Thymus (tissue), 11 donors: Measurements from ENCODE around the gene UBE2I. TPM values are rescaled to one million over a fixed set of nuclear protein-coding genes. Genes with fewer than 3 reads are reported as not detected.

Experiments used
- DNase-seq, 9 donors: peaks; one replicate each; pipeline ENCODE4 v3.0.0-alpha.2; 2013; ENCODE audit warnings: low spot score in 9 of 9, low read depth in 6 of 9, missing footprints in 1 of 9
- H3K27ac ChIP-seq, 2 donors: one replicate each; pipeline ENCODE4 v1.5.1; 2013; ENCODE audit warnings: control low read depth in 1 of 2, low read depth in 1 of 2, low read length in 1 of 2, mild to moderate bottlenecking in 1 of 2, moderate library complexity in 1 of 2
- H3K27me3 ChIP-seq, 2 donors: one replicate each; pipeline ENCODE4 v1.5.1; 2013; ENCODE audit warnings: low read length in 1 of 2; ENCODE audit not compliant: control insufficient read depth in 2 of 2, insufficient read depth in 1 of 2
- H3K36me3 ChIP-seq, 2 donors: one replicate each; pipeline ENCODE4 v1.5.1; 2013; ENCODE audit warnings: low read length in 1 of 2, mild to moderate bottlenecking in 1 of 2, moderate library complexity in 1 of 2; ENCODE audit not compliant: control insufficient read depth in 2 of 2, insufficient read depth in 2 of 2
- H3K4me1 ChIP-seq, 2 donors: one replicate each; pipeline ENCODE4 v1.5.1; 2013; ENCODE audit warnings: low read length in 2 of 2; ENCODE audit not compliant: control insufficient read depth in 2 of 2, insufficient read depth in 2 of 2
- H3K4me3 ChIP-seq, 2 donors: one replicate each; pipeline ENCODE4 v1.5.1; 2013; ENCODE audit warnings: low read length in 2 of 2, control low read depth in 1 of 2, mild to moderate bottlenecking in 1 of 2
- H3K9me3 ChIP-seq, 2 donors: one replicate each; pipeline ENCODE4 v1.5.1; 2013; ENCODE audit warnings: low read length in 1 of 2, mild to moderate bottlenecking in 1 of 2; ENCODE audit not compliant: control insufficient read depth in 2 of 2, insufficient read depth in 1 of 2
- WGBS: extraction: QIAGEN DNeasy Blood & Tissue Kit; methylation state at CpG from one replicate; pipeline ENCODE4 v1.1.7; 2013; 5-methylcytosine and 5-hydroxymethylcytosine counted together
- polyA plus RNA-seq: library from polyadenylated mRNA; stranded (reverse); fragments of 200-250 nt; gene quantifications from one replicate; pipeline ENCODE4 v1.2.3, GENCODE V29; 2013
- total RNA-seq: library from RNA; stranded (reverse); fragments of 120-200 nt; gene quantifications from one replicate; pipeline ENCODE4 v1.2.4, GENCODE V29; 2013
- donor health status: healthy.

Gene UBE2I
- total and polyA plus RNA-seq, 2 donors, result 58.5 to 105 TPM

- Histone ChIP-seq H3K4me1 (peaks cover 0 to 9% of the 10 kb centered on the region in 2 donors), H3K36me3 (no peaks in the 10 kb centered on the region), H3K9me3 (no peaks in the 10 kb centered on the region), H3K4me3 (no peak overlapping the region), H3K27ac (no peak overlapping the region), H3K27me3 (peaks cover 4 to 24% of the 10 kb centered on the region in 2 donors)
- 94% methylated on average over 15 of the region's 15 CpGs for WGBS
- DNase-seq, result no peak
Measured at GRCh38 chr16:1273816-1274215, 35.6 kb upstream of the UBE2I start.

DNA sequence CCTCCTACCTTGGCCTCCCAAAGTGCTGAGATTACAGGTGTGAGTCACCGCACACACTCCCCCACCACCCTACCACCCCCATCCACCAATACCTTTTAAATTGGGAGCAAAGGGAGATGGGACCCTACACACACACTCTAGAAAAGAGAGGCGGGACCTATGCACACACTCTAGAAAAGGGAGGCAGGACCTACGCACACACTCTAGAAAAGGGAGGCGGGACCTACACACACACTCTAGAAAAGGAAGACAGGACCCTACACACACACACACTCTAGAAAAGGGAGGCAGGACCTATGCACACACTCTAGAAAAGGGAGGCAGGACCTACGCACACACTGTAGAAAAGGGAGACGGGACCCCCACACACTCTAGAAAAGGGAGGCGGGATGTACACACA, 34.7 kb upstream of the UBE2I start:
- peaks cover 0 to 9% of the 10 kb centered on the region in 2 donors for H3K4me1 ChIP-seq
- no peak overlapping the region for H3K27ac ChIP-seq
- 96% methylated on average over 7 of the region's 7 CpGs for WGBS
- DNase-seq, result no peak
- H3K27me3 ChIP-seq, result peaks cover 4 to 33% of the 10 kb centered on the region in 2 donors
- no peaks in the 10 kb centered on the region for H3K36me3 ChIP-seq
- no peak overlapping the region for H3K4me3 ChIP-seq
- no peaks in the 10 kb centered on the region for H3K9me3 ChIP-seq

GRCh38 chr16:1275791-1276579, 33.5 kb upstream of the UBE2I start:
- Histone ChIP-seq H3K9me3 (no peaks in the 10 kb centered on the region), H3K27ac (no peak overlapping the region), H3K4me3 (no peak overlapping the region), H3K4me1 (peaks cover 0 to 9% of the 10 kb centered on the region in 2 donors), H3K27me3 (peaks cover 4 to 34% of the 10 kb centered on the region in 2 donors), H3K36me3 (no peaks in the 10 kb centered on the region)
- 84% methylated on average over 30 of the region's 30 CpGs for WGBS
- DNase-seq, result no peak

- Histone ChIP-seq H3K9me3 (no peaks in the 10 kb centered on the region), H3K36me3 (no peaks in the 10 kb centered on the region), H3K4me3 (no peak overlapping the region), H3K27ac (no peak overlapping the region), H3K4me1 (peaks cover 0 to 9% of the 10 kb centered on the region in 2 donors), H3K27me3 (peaks cover 4 to 34% of the 10 kb centered on the region in 2 donors)
- WGBS, result 88% methylated on average over 14 of the region's 14 CpGs
- DNase-seq, result no peak
Measured at GRCh38 chr16:1276580-1276878, 32.9 kb upstream of the UBE2I start.

DNA sequence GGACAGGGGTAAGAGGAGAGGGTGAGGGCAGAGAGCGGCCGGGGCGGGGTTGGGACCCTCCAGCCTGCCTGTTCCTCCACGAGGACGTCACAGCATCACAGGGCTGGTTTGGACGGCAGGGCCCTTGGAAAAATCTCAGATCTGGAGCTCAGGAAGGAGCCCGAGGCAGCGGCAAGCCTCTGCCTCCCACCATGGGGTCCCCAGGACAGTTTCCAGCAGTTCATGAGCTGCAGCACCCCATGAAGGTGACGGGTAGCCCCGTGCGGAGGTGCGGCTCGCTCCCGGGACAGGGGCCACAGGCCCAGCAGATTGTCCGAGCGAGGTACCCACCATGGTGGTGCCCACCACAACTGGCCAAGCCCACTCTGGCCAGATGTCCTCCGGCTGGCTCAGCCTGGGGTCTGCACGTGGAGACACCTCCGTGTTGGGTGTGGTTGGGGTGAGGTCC, 32.3 kb upstream of the UBE2I start:
- no peak for DNase-seq
- Histone ChIP-seq H3K27ac (no peak overlapping the region), H3K4me1 (peaks cover 0 to 5% of the 10 kb centered on the region in 2 donors), H3K9me3 (no peaks in the 10 kb centered on the region), H3K36me3 (no peaks in the 10 kb centered on the region), H3K27me3 (peaks cover 4 to 35% of the 10 kb centered on the region in 2 donors), H3K4me3 (no peak overlapping the region)
- WGBS, result 83% methylated on average over 19 of the region's 19 CpGs

DNA sequence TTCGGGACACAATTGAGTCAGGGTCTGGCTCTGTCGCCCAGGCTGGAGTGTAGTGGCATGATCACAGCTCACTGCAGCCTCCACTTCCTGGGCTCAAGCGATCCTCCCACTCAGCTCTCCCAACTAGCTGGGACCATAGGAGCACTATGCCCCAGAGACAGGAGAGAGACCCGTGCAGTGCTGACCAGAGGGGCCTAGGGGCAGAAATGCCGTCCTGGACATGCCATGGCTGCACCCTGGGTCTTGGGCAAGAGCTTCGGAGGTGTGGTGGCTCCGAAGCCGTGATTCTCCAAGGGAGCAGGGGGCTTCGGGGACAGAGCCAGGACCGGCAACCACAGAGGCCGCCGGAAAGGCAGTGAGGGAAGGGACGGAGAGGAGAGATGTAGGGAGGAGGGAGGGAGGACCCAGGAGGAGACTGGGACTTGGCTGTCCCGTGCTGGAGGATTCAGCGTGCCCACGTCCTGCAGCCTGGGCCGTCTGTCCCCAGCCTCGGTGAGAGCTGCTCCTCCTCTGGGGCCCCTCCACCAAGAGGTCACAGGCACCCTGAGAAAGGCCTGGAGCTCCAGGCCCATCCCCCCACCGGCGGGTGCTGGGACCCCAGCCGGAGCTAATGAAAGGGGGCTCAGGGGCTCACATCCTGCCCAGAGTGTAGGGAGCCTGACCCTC, 31.7 kb upstream of the UBE2I start:
- Histone ChIP-seq H3K4me3 (no peak overlapping the region), H3K9me3 (no peaks in the 10 kb centered on the region), H3K27ac (no peak overlapping the region), H3K27me3 (peaks cover 4 to 39% of the 10 kb centered on the region in 2 donors), H3K4me1 (no peaks in the 10 kb centered on the region), H3K36me3 (no peaks in the 10 kb centered on the region)
- 46% methylated on average over 21 of the region's 21 CpGs for WGBS
- no peak for DNase-seq

GRCh38 chr16:1278477-1278876, 31.0 kb upstream of the UBE2I start:
- Histone ChIP-seq H3K27ac (no peak overlapping the region), H3K4me1 (no peaks in the 10 kb centered on the region), H3K4me3 (no peak overlapping the region), H3K9me3 (no peaks in the 10 kb centered on the region), H3K27me3 (peaks cover 6 to 44% of the 10 kb centered on the region in 2 donors), H3K36me3 (no peaks in the 10 kb centered on the region)
- WGBS, result 14% methylated on average over 18 of the region's 18 CpGs
- no peak for DNase-seq

DNA sequence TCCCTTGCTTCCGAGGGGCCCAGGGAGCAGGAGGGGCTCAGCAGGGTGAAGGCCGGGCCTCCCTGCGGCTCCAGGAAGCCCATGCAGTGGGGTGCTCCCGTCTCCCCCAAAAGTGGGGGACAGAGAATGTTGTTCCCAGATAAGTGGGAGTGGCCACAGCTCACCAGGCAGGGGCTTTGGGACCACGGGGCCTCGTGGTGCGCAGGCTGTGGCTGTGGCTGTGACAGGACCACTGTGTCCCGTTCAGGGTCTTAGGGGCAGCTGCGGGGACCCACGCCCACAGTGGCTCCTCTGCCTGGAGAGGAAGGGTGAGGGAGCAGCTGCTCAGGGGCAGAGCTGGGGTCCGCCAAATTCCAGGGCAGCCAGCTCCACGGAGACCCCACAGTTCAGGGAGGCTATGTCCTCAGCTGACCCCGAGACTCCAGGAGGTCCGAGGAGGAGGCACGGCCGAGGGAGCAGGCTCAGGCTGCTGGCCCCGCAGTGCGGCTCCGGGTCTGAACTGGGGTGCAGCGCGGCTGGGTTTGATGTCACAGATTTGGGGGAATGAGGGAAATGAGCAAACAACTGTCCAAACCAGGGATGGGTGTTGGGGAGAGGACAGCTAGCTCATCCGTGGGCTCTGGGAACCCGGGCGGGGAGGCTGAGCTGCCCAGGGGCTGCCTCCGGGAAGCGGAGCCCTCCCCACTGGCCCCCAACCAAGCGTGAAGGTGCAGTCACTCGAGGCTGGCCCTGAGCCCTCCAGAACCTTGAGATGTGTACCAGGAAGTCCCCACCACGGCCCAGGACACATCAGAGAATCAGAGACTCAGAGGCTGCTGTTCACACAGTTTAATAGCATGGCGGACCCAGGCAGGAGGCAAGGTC, 30.1 kb upstream of the UBE2I start:
- Histone ChIP-seq H3K27me3 (peaks cover 7 to 51% of the 10 kb centered on the region in 2 donors), H3K4me3 (no peak overlapping the region)
- WGBS, result 82% methylated on average over 30 of the region's 30 CpGs

More for the DNA sequence above, 30.1 kb upstream of the UBE2I start:
- no peak overlapping the region for H3K27ac ChIP-seq
- no peaks in the 10 kb centered on the region for H3K9me3 ChIP-seq
- H3K4me1 ChIP-seq, result no peaks in the 10 kb centered on the region
- H3K36me3 ChIP-seq, result no peaks in the 10 kb centered on the region
- no peak for DNase-seq
